HG02840 (cell line): ENCODE data around the gene TTLL5.

ENCODE experiments used
- ATAC-seq: cut with Tn5 transposase; IDR thresholded peaks from one replicate; pipeline ENCODE4 v1.9.1; 2021; ENCODE audit warnings: mild to moderate bottlenecking, moderate library complexity, moderate number of reproducible peaks; ENCODE audit not compliant: unreplicated experiment, low FRiP score

The TTLL5 gene

DNA sequence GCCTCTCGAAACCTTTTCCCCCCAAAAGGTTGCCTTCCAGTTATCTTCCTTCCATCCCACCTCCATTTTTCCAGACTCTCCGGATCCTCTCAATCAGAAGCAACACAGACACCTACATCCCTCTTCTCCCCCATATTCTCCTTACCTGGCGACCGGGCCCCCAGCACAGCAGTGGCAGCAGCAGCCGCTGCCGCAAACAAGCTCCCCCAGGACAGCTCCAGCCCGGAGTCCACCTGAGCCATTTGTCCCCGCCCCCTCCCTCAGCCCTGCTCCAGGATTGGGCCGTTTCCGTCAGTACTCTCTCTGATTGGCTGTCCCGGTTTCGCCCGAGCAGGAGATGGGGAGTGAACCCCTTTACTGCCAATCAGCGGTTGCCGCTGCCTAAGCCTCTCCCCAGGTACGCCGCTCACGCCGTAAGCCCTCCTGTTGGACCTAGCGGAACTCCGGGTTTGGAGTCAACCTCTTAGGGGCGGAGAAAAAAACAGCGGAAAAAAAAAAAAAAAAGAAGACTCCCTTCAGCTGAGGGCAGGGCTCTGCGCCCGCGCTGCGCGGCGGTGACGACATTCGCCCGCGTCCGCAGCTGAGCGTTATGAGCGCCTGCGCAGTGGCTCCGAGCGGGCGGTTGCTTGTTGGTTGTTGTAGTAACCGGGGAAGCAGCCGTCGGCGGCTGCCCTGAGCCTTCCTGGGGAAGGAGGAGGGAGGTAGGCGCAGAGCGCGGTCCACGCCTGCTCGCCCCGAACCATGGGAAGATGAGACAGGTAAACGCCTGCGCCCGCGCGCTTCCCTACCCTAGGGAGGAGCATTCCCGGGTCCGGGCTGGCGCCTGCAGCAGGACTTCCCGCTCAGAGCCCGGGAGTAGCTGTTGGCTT is at the start of gene TTLL5, which contains the start of gene ERG28:
TTLL5 (plus strand) TSS at position 617 of the 869 bp plus-strand sequence. CDS start 1,904 bp downstream, outside the sequence.
ERG28 (minus strand) TSS at position 247 of the 869 bp plus-strand sequence. CDS start 3,374 bp downstream, outside the sequence.
- peak; percentile 95 for ATAC-seq

DNA sequence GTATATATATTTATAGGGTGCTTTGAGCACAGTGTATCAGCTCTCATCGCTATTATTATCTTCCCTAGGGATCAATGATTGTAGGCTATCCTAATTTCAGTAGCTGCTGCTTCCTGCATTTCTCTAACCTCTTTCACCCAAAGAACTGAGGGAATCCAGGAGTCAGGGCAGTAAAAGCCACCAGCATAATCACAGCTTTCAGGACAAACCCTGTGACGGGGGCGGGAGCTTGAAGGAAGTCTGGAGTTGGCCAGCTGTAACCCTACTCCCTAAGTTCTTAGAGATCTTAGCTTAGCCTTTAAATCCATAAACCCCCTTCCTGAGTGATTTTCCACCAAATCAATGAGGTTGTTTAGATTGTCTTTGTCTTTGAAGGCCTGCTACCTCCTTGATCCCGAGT is 48.9 kb upstream of the TTLL5 start:
- ATAC-seq = no peak

- ATAC-seq = no peak
These were observed 46.9 kb upstream of the TTLL5 start for GRCh38 chr14:75614179-75614578.

DNA sequence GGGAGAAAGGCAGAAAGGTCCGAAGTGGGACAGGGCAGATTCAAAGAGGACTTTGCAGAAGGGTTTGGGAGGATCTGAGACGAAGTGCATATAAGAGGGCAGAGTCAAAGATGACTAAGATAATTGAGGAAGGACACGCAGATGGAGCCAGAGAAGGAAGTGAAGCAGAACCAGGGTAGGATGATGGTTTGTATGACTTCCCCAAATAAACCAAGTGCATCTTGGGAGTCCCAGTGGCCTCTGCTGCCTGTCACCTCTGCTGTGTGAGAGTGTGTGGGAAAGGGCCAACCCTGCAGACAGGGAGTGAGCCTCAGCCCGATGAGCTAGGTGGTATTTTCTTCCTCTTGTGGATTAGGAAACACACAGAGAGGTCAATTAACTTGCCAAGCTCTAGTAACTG is 45.8 kb upstream of the TTLL5 start:
- no peak for ATAC-seq

GRCh38 chr14:75619548-75619947 is 41.5 kb upstream of the TTLL5 start:
- ATAC-seq = no peak

GRCh38 chr14:75625034-75625433 is 36.0 kb upstream of the TTLL5 start:
- ATAC-seq = no peak

DNA sequence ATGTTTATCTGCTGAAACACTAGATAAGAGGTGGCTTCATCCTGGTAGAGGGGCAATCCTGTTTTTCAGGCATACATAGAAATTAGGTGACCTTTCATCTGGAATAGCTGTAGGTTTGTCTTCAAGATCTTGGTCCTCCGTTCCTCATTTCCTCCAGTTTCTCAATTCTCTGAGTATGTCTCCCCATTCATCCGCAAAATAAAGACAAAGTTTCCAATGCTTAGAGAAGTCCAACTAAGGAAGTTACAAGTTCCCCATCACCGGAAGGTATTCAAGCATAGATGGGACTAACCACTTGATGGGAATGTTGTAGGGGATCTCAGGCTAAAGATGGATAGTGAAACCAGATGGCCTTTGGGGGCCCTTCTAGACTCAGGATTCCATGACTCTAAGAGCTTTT is 34.6 kb upstream of the TTLL5 start:
- no peak for ATAC-seq

DNA sequence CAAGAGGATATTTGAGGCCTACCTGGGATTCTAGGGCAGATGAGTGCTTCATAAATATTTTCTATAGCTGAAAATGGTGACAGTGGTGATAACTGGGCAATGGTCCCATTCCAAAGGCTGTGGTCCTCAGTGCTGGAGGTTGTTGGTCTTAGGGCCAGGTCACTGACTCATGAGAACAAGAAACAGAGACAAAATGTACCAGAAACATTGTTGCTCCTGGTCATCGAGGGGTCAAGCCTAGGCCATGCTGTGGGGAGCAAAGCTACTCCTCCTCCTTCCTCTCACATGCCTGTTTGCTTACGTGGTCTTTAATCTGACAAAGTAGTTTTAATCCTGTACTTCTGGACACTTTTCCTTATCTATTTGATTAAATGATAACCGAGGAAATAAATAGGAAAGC is 34.2 kb upstream of the TTLL5 start:
- ATAC-seq = no peak

DNA sequence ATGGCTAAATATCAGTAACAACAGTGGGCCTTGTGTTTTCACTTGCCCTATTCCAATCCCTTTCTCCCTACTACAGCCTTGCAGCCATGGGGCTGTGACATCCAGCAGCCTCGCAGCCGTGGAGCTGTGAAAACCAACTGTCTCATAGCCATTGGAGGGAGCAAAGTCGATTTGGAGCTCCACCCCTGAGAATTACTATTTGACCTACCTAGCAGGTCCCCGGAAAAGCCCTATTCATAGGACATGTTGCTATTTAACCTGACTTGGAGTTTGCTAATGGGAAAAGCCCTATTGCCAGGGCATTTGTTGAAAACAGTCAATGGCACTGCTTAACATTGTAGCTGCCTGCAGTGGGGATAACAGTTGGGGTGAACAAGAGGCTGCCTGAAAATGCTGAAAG is 33.6 kb upstream of the TTLL5 start:
- ATAC-seq = no peak

GRCh38 chr14:75628816-75629215 is 32.2 kb upstream of the TTLL5 start:
- ATAC-seq = no peak

- ATAC-seq = no peak
These were observed 30.2 kb upstream of the TTLL5 start for GRCh38 chr14:75630695-75631452.

DNA sequence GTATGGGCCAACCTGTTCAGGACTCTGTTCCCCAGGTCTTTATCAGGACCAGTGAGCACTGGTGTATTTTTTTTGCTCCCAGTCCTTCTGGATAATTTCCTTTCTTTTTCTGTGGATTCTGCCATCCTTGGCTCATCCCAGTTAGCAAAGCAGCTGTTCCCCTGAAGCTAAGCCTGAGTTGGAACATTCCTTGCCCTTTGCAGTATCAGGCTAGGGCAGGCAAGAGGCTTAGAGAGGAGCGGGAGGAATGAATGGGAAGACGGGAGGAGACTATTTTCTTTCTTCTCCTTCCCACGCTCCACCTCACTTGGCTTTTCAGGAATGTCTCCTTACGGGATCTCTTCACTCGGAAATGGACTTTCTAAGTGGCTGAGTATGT is 29.6 kb upstream of the TTLL5 start:
- ATAC-seq = no peak

GRCh38 chr14:75634848-75635247 is 26.2 kb upstream of the TTLL5 start:
- no peak for ATAC-seq

DNA sequence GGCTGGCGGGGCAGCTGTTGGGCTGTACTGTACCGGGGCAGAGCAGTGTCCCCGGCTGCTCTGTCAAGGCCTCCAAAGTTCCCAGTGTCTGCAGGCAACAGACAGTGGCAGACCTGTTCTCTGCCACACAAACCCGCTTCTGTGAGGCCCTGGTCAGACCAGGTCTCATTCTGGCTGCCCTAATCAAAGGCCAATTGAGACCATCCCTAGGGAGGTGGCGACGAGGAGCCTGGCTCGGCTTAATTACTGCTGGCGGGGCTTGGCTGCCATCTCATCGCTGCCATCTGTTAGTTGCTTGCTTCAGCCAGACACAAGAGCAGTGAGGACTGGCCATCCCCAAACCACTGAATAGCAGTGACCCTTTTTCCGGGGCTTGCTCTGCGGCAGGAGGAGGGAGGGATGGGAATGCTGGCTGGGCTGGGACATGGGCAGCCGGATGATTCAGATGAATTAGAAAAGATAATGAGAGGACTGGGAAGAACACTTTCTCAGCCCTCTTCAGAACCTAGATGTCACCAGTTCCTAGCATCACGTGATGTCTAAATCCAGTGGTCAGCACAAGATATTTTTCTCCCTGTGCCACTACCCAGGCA is 24.9 kb upstream of the TTLL5 start:
- no peak for ATAC-seq

GRCh38 chr14:75640876-75641275 is 20.2 kb upstream of the TTLL5 start:
- ATAC-seq = no peak

GRCh38 chr14:75643985-75644384 is 17.1 kb upstream of the TTLL5 start:
- no peak for ATAC-seq

DNA sequence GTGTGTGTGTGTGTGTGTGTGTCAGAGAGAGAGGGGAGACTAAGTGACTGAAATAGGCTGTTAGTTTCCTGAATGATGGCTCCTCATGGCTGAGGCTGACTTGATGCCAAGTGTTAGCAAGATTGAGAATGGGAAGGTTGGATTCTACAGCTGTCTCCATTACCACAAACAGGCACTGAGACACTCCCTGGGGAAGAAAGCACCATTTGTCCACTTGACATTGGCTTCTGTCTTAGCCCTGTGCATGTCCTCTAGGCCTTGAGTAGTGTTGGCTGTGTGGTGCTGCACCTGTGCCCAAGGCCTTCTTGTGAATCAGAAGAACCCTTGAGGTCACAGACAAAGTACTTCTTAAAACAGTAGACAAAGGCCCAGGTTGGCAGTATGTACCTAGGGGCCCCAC is 16.0 kb upstream of the TTLL5 start:
- ATAC-seq = no peak

DNA sequence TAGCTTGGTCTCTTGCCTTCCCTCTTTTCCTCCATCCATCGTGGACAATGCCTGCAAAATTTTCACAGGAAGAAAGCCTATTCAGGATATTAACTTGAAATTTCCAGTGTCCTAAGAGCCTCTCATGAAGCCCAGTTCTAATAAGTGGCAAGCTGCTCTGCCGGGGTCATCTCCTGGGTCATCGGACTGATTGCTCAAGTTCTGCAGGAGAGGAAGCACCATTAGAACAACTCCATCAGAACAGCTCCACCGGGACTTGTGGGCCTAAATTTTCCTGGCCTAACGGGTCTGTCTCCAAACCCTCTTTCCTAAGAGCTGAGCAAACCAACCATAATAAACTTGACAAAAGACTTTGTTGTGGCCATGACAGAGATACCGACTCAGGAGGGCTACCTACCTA is 14.3 kb upstream of the TTLL5 start:
- ATAC-seq = no peak

DNA sequence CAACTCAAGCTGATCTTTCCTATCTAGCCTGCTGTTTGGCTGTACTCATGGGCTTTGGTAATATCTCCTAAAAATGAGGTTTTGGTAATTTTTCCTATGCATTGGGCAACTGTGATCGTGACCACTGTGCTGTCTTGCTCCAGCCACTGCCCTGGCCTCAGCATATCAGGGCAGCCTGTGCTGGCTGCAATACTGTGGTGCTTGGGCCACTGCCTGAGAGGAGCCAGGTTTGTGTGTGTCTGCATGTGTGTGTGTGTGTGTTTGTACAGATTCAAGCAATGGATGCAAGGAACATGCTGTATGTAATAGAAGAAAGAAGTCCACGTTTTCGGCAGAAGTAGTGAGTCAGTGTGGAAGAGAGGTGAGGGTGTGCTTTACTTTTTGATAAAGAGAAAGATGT is 13.4 kb upstream of the TTLL5 start:
- ATAC-seq = no peak

GRCh38 chr14:75648066-75648838 is 12.8 kb upstream of the TTLL5 start:
- no peak for ATAC-seq
